IMR-90 (cell line): Measurements from ENCODE around the gene TMEM61. TPM values are rescaled to one million over a fixed set of nuclear protein-coding genes. Genes with fewer than 3 reads are reported as not detected.

ENCODE experiments used
- ATAC-seq: fragments of 200-7000 bp; cut with Tn5 transposase; 2 replicates; pipeline ENCODE4 v1.9.1; 2020; ENCODE audit warnings: low read depth, mild to moderate bottlenecking, moderate library complexity
- BruUV-seq: library from RNA; stranded (reverse); fragments of 400-500 nt; replicated peaks from 2 replicates; lab custom pipeline; 2021; lab: Mats Ljungman, UMichigan
- CTCF ChIA-PET: fragments of 300-600 bp; formaldehyde crosslinking; extraction: SDS; loops from one replicate; lab custom pipeline; 2021; ENCODE audit warnings: antibody characterized with exemption; lab: Yijun Ruan, JAX
- POLR2A ChIA-PET: fragments of 300-600 bp; sonication (Branson Sonifier 250); formaldehyde crosslinking; loops from one replicate; lab custom pipeline; 2022; ENCODE audit warnings: antibody characterized with exemption; ENCODE audit not compliant: unreplicated experiment; lab: Charles Lee
- DNase-seq: peaks from one replicate; pipeline ENCODE4 v3.0.0; 2013
- H2AFZ ChIP-seq: replicated peaks from 2 replicates; pipeline ENCODE3; 2013; ENCODE audit warnings: low read length, mild to moderate bottlenecking; ENCODE audit not compliant: poor library complexity
- H2AK5ac ChIP-seq: 2 replicates; pipeline ENCODE4 v1.6.1; 2013; ENCODE audit warnings: low read depth, low read length, inconsistent platforms
- H2AK9ac ChIP-seq: replicated peaks from 2 replicates; pipeline ENCODE3; 2013; ENCODE audit warnings: mild to moderate bottlenecking, low read depth, low read length, moderate library complexity; ENCODE audit not compliant: poor library complexity
- H2BK120ac ChIP-seq: 2 replicates; pipeline ENCODE4 v1.6.1; 2013; ENCODE audit warnings: low read depth, low read length, inconsistent platforms
- H2BK15ac ChIP-seq: 3 replicates; pipeline ENCODE4 v1.6.1; 2013; ENCODE audit warnings: low read depth, low read length, inconsistent platforms
- H2BK20ac ChIP-seq: 2 replicates; pipeline ENCODE4 v1.6.1; 2013; ENCODE audit warnings: low read depth, mild to moderate bottlenecking, inconsistent platforms, low read length, moderate library complexity
- H2BK5ac ChIP-seq: 2 replicates; pipeline ENCODE4 v1.6.1; 2013; ENCODE audit warnings: mild to moderate bottlenecking, low read depth, low read length, inconsistent platforms; ENCODE audit not compliant: poor library complexity, severe bottlenecking
- H3K14ac ChIP-seq: replicated peaks from 2 replicates; pipeline ENCODE4 v1.6.1; 2013; ENCODE audit warnings: low read depth, low read length, inconsistent platforms
- H3K18ac ChIP-seq: 2 replicates; pipeline ENCODE4 v1.6.1; 2013; ENCODE audit warnings: low read depth, low read length, control low read depth
- H3K23ac ChIP-seq: 2 replicates; pipeline ENCODE4 v1.6.1; 2013; ENCODE audit warnings: low read depth, low read length, inconsistent platforms
- H3K27ac ChIP-seq: 2 replicates; pipeline ENCODE4 v1.5.1; 2013; ENCODE audit warnings: mild to moderate bottlenecking, control low read depth, low read length; ENCODE audit not compliant: insufficient read depth
- H3K27me3 ChIP-seq: 2 replicates; pipeline ENCODE4 v1.6.1; 2013; ENCODE audit warnings: low read length; ENCODE audit not compliant: control insufficient read depth, insufficient read depth
- H3K36me3 ChIP-seq: 2 replicates; pipeline ENCODE4 v1.6.1; 2013; ENCODE audit warnings: low read length, mixed read lengths; ENCODE audit not compliant: control insufficient read depth, insufficient read depth
- H3K4ac ChIP-seq: 2 replicates; pipeline ENCODE4 v1.6.1; 2013; ENCODE audit warnings: low read depth, low read length, inconsistent platforms
- H3K4me1 ChIP-seq: 2 replicates; pipeline ENCODE4 v1.6.1; 2013; ENCODE audit warnings: low read length, mixed read lengths; ENCODE audit not compliant: control insufficient read depth, insufficient read depth
- H3K4me2 ChIP-seq: 2 replicates; pipeline ENCODE4 v1.6.1; 2013; ENCODE audit warnings: low read depth, mild to moderate bottlenecking, control low read depth, low read length, moderate library complexity
- H3K4me3 ChIP-seq: 2 replicates; pipeline ENCODE4 v1.5.1; 2013; ENCODE audit warnings: low read depth, mild to moderate bottlenecking, control low read depth, low read length, moderate library complexity; ENCODE audit not compliant: insufficient read depth
- H3K56ac ChIP-seq: 2 replicates; pipeline ENCODE4 v1.6.1; 2013; ENCODE audit warnings: low read length, inconsistent platforms; ENCODE audit not compliant: insufficient read depth; ENCODE audit errors: extremely low read depth
- H3K79me1 ChIP-seq, 2 experiments: 2 replicates each; pipeline ENCODE4 v1.6.1; 2013; ENCODE audit warnings: low read length in 2 of 2, inconsistent platforms in 1 of 2, low read depth in 1 of 2
- H3K9ac ChIP-seq: 2 replicates; pipeline ENCODE4 v1.6.1; 2013; ENCODE audit warnings: low read depth, low read length, control low read depth
- H3K9me1 ChIP-seq: 2 replicates; pipeline ENCODE4 v1.6.1; 2013; ENCODE audit warnings: low read length, inconsistent platforms; ENCODE audit not compliant: insufficient read depth
- H3K9me3 ChIP-seq: 2 replicates; pipeline ENCODE4 v1.6.1; 2013; ENCODE audit warnings: low read length; ENCODE audit not compliant: control insufficient read depth, insufficient read depth
- H4K20me1 ChIP-seq: 2 replicates; pipeline ENCODE4 v1.6.1; 2013; ENCODE audit warnings: low read length, inconsistent platforms; ENCODE audit not compliant: insufficient read depth
- H4K5ac ChIP-seq: 2 replicates; pipeline ENCODE4 v1.6.1; 2013; ENCODE audit warnings: mild to moderate bottlenecking, low read depth, low read length, control low read depth
- H4K8ac ChIP-seq, 2 experiments: 2 replicates each; pipeline ENCODE4 v1.6.1; 2013; ENCODE audit warnings: low read depth in 2 of 2, low read length in 2 of 2, control low read depth in 1 of 2, inconsistent platforms in 1 of 2
- H4K91ac ChIP-seq: 2 replicates; pipeline ENCODE4 v1.6.1; 2013; ENCODE audit warnings: low read depth, low read length, inconsistent platforms; ENCODE audit not compliant: insufficient read depth
- BHLHE40 ChIP-seq: fragments of 150-350 bp; IDR thresholded peaks from 2 replicates; pipeline ENCODE4 v1.6.1; 2016; ENCODE audit warnings: mild to moderate bottlenecking, low read depth, low read length
- CEBPB ChIP-seq: IDR thresholded peaks from 2 replicates; pipeline ENCODE4 v1.6.1; 2012; ENCODE audit warnings: low read depth, low read length, improper control_type of control experiment
- CHD1 ChIP-seq: IDR thresholded peaks from 2 replicates; pipeline ENCODE4 v1.6.1; 2012; ENCODE audit warnings: low read depth, low read length, improper control_type of control experiment
- MAFK ChIP-seq: IDR thresholded peaks from 2 replicates; pipeline ENCODE4 v1.6.1; 2012; ENCODE audit warnings: low read depth, low read length, improper control_type of control experiment
- NFE2L2 ChIP-seq: fragments of 150-350 bp; IDR thresholded peaks from 2 replicates; pipeline ENCODE4 v1.6.1; 2016; ENCODE audit warnings: low read depth, mild to moderate bottlenecking, low read length
- POLR2A ChIP-seq: IDR thresholded peaks from 2 replicates; pipeline ENCODE4 v1.6.1; 2012; ENCODE audit warnings: mild to moderate bottlenecking, low read depth, low read length
- RFX5 ChIP-seq: IDR thresholded peaks from 2 replicates; pipeline ENCODE4 v1.8.0; 2012; ENCODE audit warnings: low read depth, mild to moderate bottlenecking, low read length, moderate library complexity
- whole genome bisulfite sequencing, 2 experiments: methylation state at CpG; one replicate each; pipeline versions ENCODE4 v1.1.5 to v1.1.7; 2013; ENCODE audit warnings: missing lambda C conversion rate in 2 of 2; ENCODE audit not compliant: insufficient read length in 1 of 2; ENCODE audit errors: extremely low coverage in 2 of 2; 5-methylcytosine and 5-hydroxymethylcytosine counted together
- dilution Hi-C: fragments of 300-500 bp; cut with HindIII; formaldehyde crosslinking; loops from one replicate; pipeline ENCODE4 v1.14.3; 2018; ENCODE audit warnings: low sequenced_read_pairs; ENCODE audit not compliant: unreplicated experiment
- in situ Hi-C: fragments of 300-500 bp; cut with MboI; formaldehyde crosslinking; loops from 3 replicates; pipeline ENCODE4 v1.14.3; 2019; ENCODE audit warnings: low sequenced_read_pairs, inconsistent platforms, mixed read lengths
- intact Hi-C: fragments of 100-400 bp; cut with micrococcal nuclease; formaldehyde crosslinking; loops from 2 replicates; pipeline ENCODE4 v1.10.0; 2022
- polyA plus RNA-seq, 3 experiments: library from polyadenylated mRNA; depleted of rRNA; stranded (reverse); fragments of >200 nt; gene quantifications; 2 replicates each; pipeline ENCODE4 v1.2.3, GENCODE V29; 2012; ENCODE audit warnings: low replicate concordance in 1 of 3
- total RNA-seq: library from RNA; depleted of rRNA; stranded (reverse); fragments of >200 nt; gene quantifications from 2 replicates; pipeline ENCODE4 v1.2.3, GENCODE V29; 2012
- TF ChIP-seq, protein P1 (sequence below): fragments of 150-350 bp; IDR thresholded peaks from 2 replicates; pipeline ENCODE4 v1.6.1; 2016; ENCODE audit warnings: low read depth, mild to moderate bottlenecking, low read length, moderate library complexity, borderline replicate concordance

The TMEM61 gene
- total and polyA plus RNA-seq, 2 of the 4 experiments (the other 2 are of a cell fraction), result not detected

DNA sequence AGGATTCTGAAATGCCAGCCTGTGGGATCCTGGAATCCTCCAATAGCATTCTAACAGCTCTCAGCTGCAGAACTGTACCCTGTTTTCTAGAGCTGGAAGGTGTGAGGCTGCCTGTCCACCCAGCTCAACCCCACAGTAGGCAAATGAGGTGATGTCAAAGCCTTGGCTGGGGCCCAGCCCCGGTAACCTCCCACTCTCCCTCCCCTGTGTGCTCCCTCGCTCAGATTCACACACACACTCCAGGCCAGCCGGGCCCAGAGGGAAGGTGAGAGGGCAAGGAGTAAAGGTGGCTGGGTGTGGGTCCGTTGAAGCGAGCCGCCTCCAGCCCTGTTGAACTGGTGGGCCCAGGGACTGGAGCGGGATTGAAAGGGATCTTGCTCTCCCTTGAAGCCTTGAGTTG lies 18.2 kb downstream of the TMEM61 start, which contains the start of gene BSND:
Gene BSND, plus strand, starts transcription at position 257 of the 400 bp plus-strand sequence. CDS start 254 bp downstream, outside the sequence.
- Histone ChIP-seq H2BK5ac (no peak within 1 kb of the TSS), H3K4me3 (no peak within 1 kb of the TSS), H2AK9ac (no peak within 1 kb of the TSS), H3K23ac (no peak within 1 kb of the TSS), H3K56ac (no peak within 1 kb of the TSS), H4K20me1 (peaks cover 7% of the 10 kb centered on the region; the same call in 1 of the 2 replicates), H4K8ac (no peak within 1 kb of the TSS), H3K27ac (no peak within 1 kb of the TSS), H3K27me3 (peaks cover 79% of the 10 kb centered on the region), H3K14ac (no peak within 1 kb of the TSS), H3K79me1 (no peaks in the 10 kb centered on the region), H3K9me3 (no peaks in the 10 kb centered on the region), H2AFZ (no peak within 1 kb of the TSS), H3K9me1 (no peaks in the 10 kb centered on the region), H2BK20ac (no peak within 1 kb of the TSS), H4K5ac (no peak within 1 kb of the TSS), H3K18ac (no peak within 1 kb of the TSS), H4K91ac (no peak within 1 kb of the TSS), H3K4ac (no peak within 1 kb of the TSS), H2BK15ac (no peak within 1 kb of the TSS), H3K9ac (no peak within 1 kb of the TSS), H3K4me1 (no peaks in the 10 kb centered on the region), H3K36me3 (no peaks in the 10 kb centered on the region), H2AK5ac (no peak within 1 kb of the TSS), H3K4me2 (no peak within 1 kb of the TSS), H2BK120ac (no peak within 1 kb of the TSS)
- intact Hi-C loops, result loop anchor here (5.0 kb wide), 1 partner anchor 186 kb away; no protein-coding TSS in a partner anchor
- DNase-seq (no peak), ATAC-seq (no peak)
- no peak for TF ChIP-seq CEBPB
- TF ChIP-seq RFX5, result no peak
- TF ChIP-seq CHD1, result no peak
- no peak for TF ChIP-seq MAFK
- no peak for TF ChIP-seq BHLHE40
- TF ChIP-seq, protein P1, sequence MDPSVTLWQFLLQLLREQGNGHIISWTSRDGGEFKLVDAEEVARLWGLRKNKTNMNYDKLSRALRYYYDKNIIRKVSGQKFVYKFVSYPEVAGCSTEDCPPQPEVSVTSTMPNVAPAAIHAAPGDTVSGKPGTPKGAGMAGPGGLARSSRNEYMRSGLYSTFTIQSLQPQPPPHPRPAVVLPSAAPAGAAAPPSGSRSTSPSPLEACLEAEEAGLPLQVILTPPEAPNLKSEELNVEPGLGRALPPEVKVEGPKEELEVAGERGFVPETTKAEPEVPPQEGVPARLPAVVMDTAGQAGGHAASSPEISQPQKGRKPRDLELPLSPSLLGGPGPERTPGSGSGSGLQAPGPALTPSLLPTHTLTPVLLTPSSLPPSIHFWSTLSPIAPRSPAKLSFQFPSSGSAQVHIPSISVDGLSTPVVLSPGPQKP, result no peak
- no peak for TF ChIP-seq NFE2L2
- TF ChIP-seq POLR2A, result no peak
- dilution Hi-C loops, result no loop called here
- CTCF ChIA-PET, result interaction anchor here (0.8 to 1.4 kb wide), 2 partner anchors 18 to 48 kb away, joined by 3 to 4 read pairs; no protein-coding TSS in a partner anchor
- POLR2A ChIA-PET, result no interaction called here
- no TSS peak for BruUV-seq
- no CpG with 5 or more reads among the region's 7 CpGs for WGBS, 2 experiments
- in situ Hi-C loops, result loop anchor here (5.0 kb wide), 1 partner anchor 46 kb away; no protein-coding TSS in a partner anchor
